Measurements from ENCODE around the gene CGB2. TPM values are rescaled to one million over a fixed set of nuclear protein-coding genes. Genes with fewer than 3 reads are reported as not detected.
A peak's percentile ranks its signal among the peaks of the same experiment; 100 is the strongest.

The CGB2 gene
- total RNA-seq, 2 experiments from 2014 or later, result not detected

GRCh38 chr19:48994035-48994386 lies 37.7 kb upstream of the CGB2 start:
- peak overlapping the region; percentile 77 for H3K27ac ChIP-seq (ENCODE audit: low read depth, low read length, poor library complexity, severe bottlenecking)
- DNase-seq (ENCODE audit: low spot score), result no peak
- POLR2A ChIA-PET, result interaction anchor here (1.0 to 1.5 kb wide), 6 partner anchors 11 to 183 kb away, joined by 3 to 7 read pairs (median 4); partner anchors contain the start of genes BAX and BCAT2
- H3K79me2 ChIP-seq (ENCODE audit: insufficient read depth, low read depth, low read length), result peaks cover 61% of the 10 kb centered on the region
- intact Hi-C loops (cut with micrococcal nuclease; ENCODE audit: unreplicated experiment), result no loop called here
- CTCF ChIA-PET (ENCODE audit: unreplicated experiment), result interaction anchor here (0.6 to 1.3 kb wide), 3 partner anchors 26 to 178 kb away, joined by 3 to 4 read pairs (median 4); no protein-coding TSS in a partner anchor
- H2AFZ ChIP-seq (ENCODE audit: low read length), result peak overlapping the region; percentile 56; the same call in 1 of the 2 replicates
- H3K4me1 ChIP-seq (ENCODE audit: insufficient read depth, low read length, poor library complexity, severe bottlenecking), result peaks cover 21% of the 10 kb centered on the region
- peak overlapping the region; percentile 97 for H3K4me3 ChIP-seq (ENCODE audit: low read depth, low read length, poor library complexity, severe bottlenecking)
- H3K4me2 ChIP-seq (ENCODE audit: low read length), result peak overlapping the region; percentile 78
- TF ChIP-seq CTCF (conservative IDR thresholded peaks at IDR 0.05; ENCODE audit: low read length) (no peak), EZH2phosphoT487 (IDR thresholded peaks at IDR 0.05; ENCODE audit: borderline replicate concordance, low read depth, low read length) (no peak)
- H3K9me3 ChIP-seq (ENCODE audit: low read length), result no peaks in the 10 kb centered on the region
- H4K20me1 ChIP-seq (ENCODE audit: insufficient read depth, low read length), result peaks cover 4% of the 10 kb centered on the region; the same call in 1 of the 2 replicates
- TSS peak; percentile 80 for BruUV-seq (replicated peaks)
- no peaks in the 10 kb centered on the region for H3K9me2 ChIP-seq (ENCODE audit: insufficient read depth, low read length)
- peaks cover 32% of the 10 kb centered on the region for H3K36me3 ChIP-seq (ENCODE audit: insufficient read depth, low read length)

GRCh38 chr19:48997972-48998371 lies 33.7 kb upstream of the CGB2 start:
- no peak for TF ChIP-seq EZH2phosphoT487 (IDR thresholded peaks at IDR 0.05; ENCODE audit: borderline replicate concordance, low read depth, low read length)
- peak; percentile 78 for TF ChIP-seq CTCF (conservative IDR thresholded peaks at IDR 0.05; ENCODE audit: low read length)
- BruUV-seq (replicated peaks), result no TSS peak
- POLR2A ChIA-PET, result interaction anchor here (0.6 to 0.8 kb wide), 3 partner anchors 11 to 334 kb away, joined by 3 to 5 read pairs (median 3); no protein-coding TSS in a partner anchor
- no peak overlapping the region for H3K4me3 ChIP-seq (ENCODE audit: low read depth, low read length, poor library complexity, severe bottlenecking)
- intact Hi-C loops (cut with micrococcal nuclease; ENCODE audit: unreplicated experiment), result no loop called here
- CTCF ChIA-PET (ENCODE audit: unreplicated experiment), result no interaction called here
- H3K9me3 ChIP-seq (ENCODE audit: low read length), result no peaks in the 10 kb centered on the region
- peak; percentile 50 for DNase-seq (ENCODE audit: low spot score)
- no peak overlapping the region for H2AFZ ChIP-seq (ENCODE audit: low read length)
- peaks cover 47% of the 10 kb centered on the region for H3K79me2 ChIP-seq (ENCODE audit: insufficient read depth, low read depth, low read length)
- no peaks in the 10 kb centered on the region for H3K9me2 ChIP-seq (ENCODE audit: insufficient read depth, low read length)
- peaks cover 15% of the 10 kb centered on the region for H3K4me1 ChIP-seq (ENCODE audit: insufficient read depth, low read length, poor library complexity, severe bottlenecking)
- H3K36me3 ChIP-seq (ENCODE audit: insufficient read depth, low read length), result peaks cover 66% of the 10 kb centered on the region
- H3K4me2 ChIP-seq (ENCODE audit: low read length), result no peak overlapping the region
- H4K20me1 ChIP-seq (ENCODE audit: insufficient read depth, low read length), result peaks cover 4% of the 10 kb centered on the region; the same call in 1 of the 2 replicates
- no peak overlapping the region for H3K27ac ChIP-seq (ENCODE audit: low read depth, low read length, poor library complexity, severe bottlenecking)

- H3K4me3 ChIP-seq (ENCODE audit: low read depth, low read length, poor library complexity, severe bottlenecking), result no peak overlapping the region
- peaks cover 4% of the 10 kb centered on the region; the same call in 1 of the 2 replicates for H4K20me1 ChIP-seq (ENCODE audit: insufficient read depth, low read length)
- no peak overlapping the region for H3K27ac ChIP-seq (ENCODE audit: low read depth, low read length, poor library complexity, severe bottlenecking)
- peaks cover 83% of the 10 kb centered on the region for H3K36me3 ChIP-seq (ENCODE audit: insufficient read depth, low read length)
- DNase-seq (ENCODE audit: low spot score), result peak; percentile 78
- no peaks in the 10 kb centered on the region for H3K9me3 ChIP-seq (ENCODE audit: low read length)
- TF ChIP-seq EZH2phosphoT487 (IDR thresholded peaks at IDR 0.05; ENCODE audit: borderline replicate concordance, low read depth, low read length) (no peak), CTCF (conservative IDR thresholded peaks at IDR 0.05; ENCODE audit: low read length) (peak; percentile 86)
- intact Hi-C loops (cut with micrococcal nuclease; ENCODE audit: unreplicated experiment), result no loop called here
- no TSS peak for BruUV-seq (replicated peaks)
- H3K79me2 ChIP-seq (ENCODE audit: insufficient read depth, low read depth, low read length), result peaks cover 37% of the 10 kb centered on the region
- no peaks in the 10 kb centered on the region for H3K9me2 ChIP-seq (ENCODE audit: insufficient read depth, low read length)
- H3K4me2 ChIP-seq (ENCODE audit: low read length), result no peak overlapping the region
- ChIA-PET CTCF (ENCODE audit: unreplicated experiment) (no interaction called here), POLR2A (no interaction called here)
- peaks cover 12% of the 10 kb centered on the region for H3K4me1 ChIP-seq (ENCODE audit: insufficient read depth, low read length, poor library complexity, severe bottlenecking)
- H2AFZ ChIP-seq (ENCODE audit: low read length), result no peak overlapping the region
These were observed 32.0 kb upstream of the CGB2 start for GRCh38 chr19:48999481-49000325.

Measured in OCI-LY7 (cell line).